Fibroblast of lung (primary cell): Measurements from ENCODE around the gene GPM6B. TPM values are rescaled to one million over a fixed set of nuclear protein-coding genes. Genes with fewer than 3 reads are reported as not detected.

Experiments
- DNase-seq, 2 donors: peaks; one replicate each; pipeline versions ENCODE4 v3.0.0 to v3.0.0-alpha.2; 2010; ENCODE audit warnings: low read depth in 2 of 2
- H2AFZ ChIP-seq: 2 replicates; pipeline ENCODE4 v1.5.1; 2012; ENCODE audit warnings: low read length, control low read depth, inconsistent platforms
- H3K27ac ChIP-seq: 2 replicates; pipeline ENCODE4 v1.5.1; 2011; ENCODE audit warnings: low read length, control low read depth; ENCODE audit not compliant: insufficient read depth
- H3K27me3 ChIP-seq: 2 replicates; pipeline ENCODE4 v1.5.1; 2011; ENCODE audit warnings: mild to moderate bottlenecking, low read length; ENCODE audit not compliant: control insufficient read depth, insufficient read depth
- H3K36me3 ChIP-seq: 2 replicates; pipeline ENCODE4 v1.5.1; 2011; ENCODE audit warnings: low read length; ENCODE audit not compliant: control insufficient read depth, insufficient read depth
- H3K4me1 ChIP-seq: 2 replicates; pipeline ENCODE4 v1.5.1; 2011; ENCODE audit warnings: low read length; ENCODE audit not compliant: control insufficient read depth, insufficient read depth; ENCODE audit errors: extremely low read depth
- H3K4me2 ChIP-seq: 2 replicates; pipeline ENCODE4 v1.5.1; 2011; ENCODE audit warnings: low read length, control low read depth; ENCODE audit not compliant: insufficient read depth; ENCODE audit errors: extremely low read depth
- H3K4me3 ChIP-seq, 4 experiments: fragments of 200-600 bp in 1 of 4; sonication (generic) in 1 of 4; replicated peaks in 1 of 4; 2 replicates each; pipeline ENCODE4 v1.5.1; 2011 to 2016; ENCODE audit warnings: low read length in 4 of 4, low read depth in 3 of 4, mild to moderate bottlenecking in 3 of 4, control low read depth in 2 of 4, inconsistent platforms in 1 of 4, mixed read lengths in 1 of 4; ENCODE audit not compliant: insufficient read depth in 1 of 4; ENCODE audit errors: control extremely low read depth in 1 of 4
- H3K79me2 ChIP-seq: 2 replicates; pipeline ENCODE4 v1.5.1; 2012; ENCODE audit warnings: mild to moderate bottlenecking, low read length, inconsistent platforms; ENCODE audit not compliant: control insufficient read depth, insufficient read depth
- H3K9ac ChIP-seq: 2 replicates; pipeline ENCODE4 v1.5.1; 2011; ENCODE audit warnings: mild to moderate bottlenecking, low read length, control low read depth; ENCODE audit not compliant: insufficient read depth
- H3K9me3 ChIP-seq: 2 replicates; pipeline ENCODE4 v1.5.1; 2012; ENCODE audit warnings: low read depth, low read length; ENCODE audit not compliant: control insufficient read depth, insufficient read depth
- H4K20me1 ChIP-seq: 2 replicates; pipeline ENCODE4 v1.5.1; 2011; ENCODE audit warnings: low read length; ENCODE audit not compliant: control insufficient read depth, insufficient read depth; ENCODE audit errors: extremely low read depth
- CTCF ChIP-seq, 2 donors: IDR thresholded peaks in 1 of 2; conservative IDR thresholded peaks in 1 of 2; 1 replicate in 1 of 2; 2 replicates in 1 of 2; pipeline ENCODE4 v1.5.1; 2011 to 2012; ENCODE audit warnings: low read length in 2 of 2, control low read depth in 1 of 2, inconsistent platforms in 1 of 2, low read depth in 1 of 2, mild to moderate bottlenecking in 1 of 2
- EZH2 ChIP-seq: IDR thresholded peaks from 2 replicates; pipeline ENCODE4 v1.5.1; 2012; ENCODE audit warnings: low read length, control low read depth, mild to moderate bottlenecking; ENCODE audit errors: missing control alignments
- polyA plus RNA-seq, 2 donors: library from polyadenylated mRNA; depleted of rRNA in 1 of 2; stranded (reverse) in 1 of 2; unstranded in 1 of 2; fragments of >200 nt; gene quantifications; 2 replicates each; pipeline ENCODE4 v1.2.1, GENCODE V29; 2011 to 2012; ENCODE audit warnings: missing spikeins in 1 of 2
- total RNA-seq: library from RNA; depleted of rRNA; stranded (reverse); fragments of >200 nt; gene quantifications from 2 replicates; pipeline ENCODE4 v1.2.1, GENCODE V29; 2014

The GPM6B gene
- total and polyA plus RNA-seq, 2 donors (not counting 1 experiment from before 2014, with no cell fraction given), result 0.99 to 5.2 TPM

GRCh38 chrX:13754765-13755164 is 62.1 kb downstream of the GPM6B start:
- H4K20me1 ChIP-seq, result no peaks in the 10 kb centered on the region
- no peaks in the 10 kb centered on the region for H3K27me3 ChIP-seq
- no peaks in the 10 kb centered on the region for H3K4me1 ChIP-seq
- H3K79me2 ChIP-seq, result no peaks in the 10 kb centered on the region
- H3K4me3 ChIP-seq, result no peak overlapping the region
- H3K9ac ChIP-seq, result no peak overlapping the region
- H2AFZ ChIP-seq, result no peak overlapping the region
- no peak overlapping the region for H3K4me2 ChIP-seq
- no peak for DNase-seq
- peaks cover 1% of the 10 kb centered on the region for H3K36me3 ChIP-seq
- H3K27ac ChIP-seq, result no peak overlapping the region
- H3K9me3 ChIP-seq, result no peaks in the 10 kb centered on the region
- TF ChIP-seq EZH2 (no peak), CTCF (conservative IDR thresholded peaks at IDR 0.05 in 1 of 2, IDR thresholded peaks at IDR 0.05 in 1 of 2; ENCODE audit: low read depth in 1 of 2, low read length in 2 of 2) (no peak)

DNA sequence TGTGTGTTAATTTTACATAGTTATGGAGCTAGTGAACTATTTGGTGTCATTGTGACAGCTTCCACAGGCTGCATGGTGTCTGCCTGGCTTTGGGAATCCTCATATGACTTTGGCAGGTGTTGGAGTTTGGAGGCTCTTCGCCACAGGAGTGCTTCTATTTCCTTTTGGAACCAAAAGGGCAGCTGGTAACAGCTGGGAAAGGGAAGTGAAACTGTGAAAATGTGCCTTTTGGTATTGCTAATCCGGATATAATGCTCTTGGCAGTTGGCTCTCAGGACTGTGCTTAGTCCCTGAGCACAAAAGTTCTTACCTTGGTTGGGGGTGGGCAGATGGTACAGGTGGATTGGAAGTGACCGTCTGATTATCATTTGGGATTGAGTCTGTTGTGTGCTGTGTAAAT is 64.2 kb downstream of the GPM6B start:
- Histone ChIP-seq H4K20me1 (no peaks in the 10 kb centered on the region), H2AFZ (no peak overlapping the region), H3K9me3 (no peaks in the 10 kb centered on the region), H3K4me2 (no peak overlapping the region), H3K27ac (no peak overlapping the region), H3K79me2 (no peaks in the 10 kb centered on the region), H3K4me1 (peaks cover 1% of the 10 kb centered on the region), H3K36me3 (peaks cover 2% of the 10 kb centered on the region), H3K9ac (no peak overlapping the region), H3K27me3 (no peaks in the 10 kb centered on the region), H3K4me3 (no peak overlapping the region)
- TF ChIP-seq CTCF (conservative IDR thresholded peaks at IDR 0.05 in 1 of 2, IDR thresholded peaks at IDR 0.05 in 1 of 2; ENCODE audit: low read depth in 1 of 2, low read length in 2 of 2), result no peak
- DNase-seq, result no peak

DNA sequence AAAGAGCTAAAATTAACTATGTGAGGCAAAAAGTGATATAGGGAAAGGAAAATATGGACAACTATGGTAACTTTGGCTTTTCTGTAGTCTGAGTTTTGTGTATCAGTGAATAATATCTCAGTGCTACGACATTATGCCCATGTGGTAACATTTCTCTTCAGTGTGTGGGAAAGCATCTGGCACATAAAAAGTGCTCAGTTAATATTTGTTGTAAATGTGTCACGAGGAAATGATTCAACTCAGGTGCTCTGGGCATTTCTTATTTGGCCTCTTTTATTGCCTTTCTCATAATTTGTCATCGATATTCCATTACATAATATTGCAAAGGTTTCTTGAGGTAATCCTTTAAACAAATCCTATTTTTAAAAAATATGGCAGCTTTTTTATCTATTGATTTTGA is 64.8 kb downstream of the GPM6B start:
- no peaks in the 10 kb centered on the region for H4K20me1 ChIP-seq
- no peaks in the 10 kb centered on the region for H3K27me3 ChIP-seq
- H3K9me3 ChIP-seq, result no peaks in the 10 kb centered on the region
- H3K4me1 ChIP-seq, result peaks cover 2% of the 10 kb centered on the region
- TF ChIP-seq EZH2 (no peak), CTCF (conservative IDR thresholded peaks at IDR 0.05 in 1 of 2, IDR thresholded peaks at IDR 0.05 in 1 of 2; ENCODE audit: low read depth in 1 of 2, low read length in 2 of 2) (no peak)
- no peak for DNase-seq
- no peak overlapping the region for H3K27ac ChIP-seq
- no peaks in the 10 kb centered on the region for H3K79me2 ChIP-seq
- H3K4me3 ChIP-seq, result no peak overlapping the region
- peaks cover 2% of the 10 kb centered on the region for H3K36me3 ChIP-seq
- no peak overlapping the region for H3K9ac ChIP-seq
- H3K4me2 ChIP-seq, result no peak overlapping the region
- H2AFZ ChIP-seq, result no peak overlapping the region
